SK-N-SH treated with all-trans-retinoic acid at 6 μM for 48 hours (cell line): ENCODE results near the gene CACNA1C.

Experiments
- ATAC-seq: fragments of 200-7000 bp; cut with Tn5 transposase; 3 replicates; pipeline ENCODE4 v1.9.1; 2020; ENCODE audit warnings: mild to moderate bottlenecking, moderate library complexity
- ARNTL ChIP-seq: fragments of 450-650 bp; formaldehyde crosslinking; IDR thresholded peaks from 2 replicates; pipeline ENCODE4 v1.5.0; 2020; ENCODE audit warnings: low read depth, mild to moderate bottlenecking, moderate library complexity, borderline replicate concordance
- BACH2 ChIP-seq: fragments of 250-450 bp; sonication (Bioruptor Pico); IDR thresholded peaks from 2 replicates; pipeline ENCODE4 v1.9.0; 2021; ENCODE audit warnings: mild to moderate bottlenecking, borderline replicate concordance
- CSDC2 ChIP-seq: fragments of 250-450 bp; sonication (Bioruptor Pico); IDR thresholded peaks from 2 replicates; pipeline ENCODE4 v1.5.0; 2020; ENCODE audit warnings: mild to moderate bottlenecking, moderate library complexity
- ESRRG ChIP-seq: fragments of 250-450 bp; sonication (Bioruptor Pico); IDR thresholded peaks from 2 replicates; pipeline ENCODE4 v1.6.1; 2021; ENCODE audit warnings: mild to moderate bottlenecking
- GLIS3 ChIP-seq: fragments of 250-450 bp; sonication (Bioruptor Pico); IDR thresholded peaks from 2 replicates; pipeline ENCODE4 v1.5.0; 2020; ENCODE audit warnings: mild to moderate bottlenecking, moderate library complexity
- ISL1 ChIP-seq: fragments of 250-450 bp; sonication (Bioruptor Pico); IDR thresholded peaks from 2 replicates; pipeline ENCODE4 v2.1.2; 2022; ENCODE audit warnings: mild to moderate bottlenecking, moderate library complexity
- OSR1 ChIP-seq: fragments of 250-450 bp; sonication (Bioruptor Pico); IDR thresholded peaks from 2 replicates; pipeline ENCODE4 v1.8.0; 2022; ENCODE audit warnings: moderate library complexity, mild to moderate bottlenecking, inconsistent platforms
- PPARA ChIP-seq: fragments of 250-450 bp; sonication (Bioruptor Pico); IDR thresholded peaks from 2 replicates; pipeline ENCODE4 v1.5.0; 2020; ENCODE audit warnings: mild to moderate bottlenecking, borderline replicate concordance
- RARB ChIP-seq: fragments of 250-450 bp; sonication (Bioruptor Pico); IDR thresholded peaks from 2 replicates; pipeline ENCODE4 v1.8.0; 2021; ENCODE audit warnings: mild to moderate bottlenecking, moderate library complexity
- SNAI2 ChIP-seq: fragments of 250-450 bp; sonication (Bioruptor Pico); IDR thresholded peaks from 2 replicates; pipeline ENCODE4 v1.5.0; 2020; ENCODE audit warnings: mild to moderate bottlenecking, moderate library complexity
- ZC3H10 ChIP-seq: fragments of 250-450 bp; sonication (Bioruptor Pico); IDR thresholded peaks from 2 replicates; pipeline ENCODE4 v1.5.1; 2021; ENCODE audit warnings: mild to moderate bottlenecking, moderate library complexity
- ZFP3 ChIP-seq: fragments of 250-450 bp; sonication (Bioruptor Pico); IDR thresholded peaks from 2 replicates; pipeline ENCODE4 v1.5.0; 2020; ENCODE audit warnings: mild to moderate bottlenecking, moderate library complexity
- ZNF565 ChIP-seq: fragments of 450-650 bp; formaldehyde crosslinking; conservative IDR thresholded peaks from 2 replicates; pipeline ENCODE4 v1.5.0; 2020; ENCODE audit warnings: low read depth, mild to moderate bottlenecking, moderate library complexity
- TF ChIP-seq, protein P1 (sequence below): fragments of 250-450 bp; sonication (Bioruptor Pico); IDR thresholded peaks from 2 replicates; pipeline ENCODE4 v1.5.1; 2020; ENCODE audit warnings: low read depth, mild to moderate bottlenecking, moderate library complexity
- TF ChIP-seq, protein P2 (sequence below): fragments of 250-450 bp; sonication (Bioruptor Pico); IDR thresholded peaks from 2 replicates; pipeline ENCODE4 v1.5.1; 2021; ENCODE audit warnings: mild to moderate bottlenecking, moderate library complexity
- TF ChIP-seq, protein P3 (sequence below): fragments of 250-450 bp; sonication (Bioruptor Pico); IDR thresholded peaks from 2 replicates; pipeline ENCODE4 v1.5.0; 2020; ENCODE audit warnings: mild to moderate bottlenecking, moderate library complexity
- TF ChIP-seq, protein P4 (sequence below): fragments of 250-450 bp; sonication (Bioruptor Pico); IDR thresholded peaks from 2 replicates; pipeline ENCODE4 v1.8.0; 2020; ENCODE audit warnings: mild to moderate bottlenecking, moderate library complexity, borderline replicate concordance

The CACNA1C gene

DNA sequence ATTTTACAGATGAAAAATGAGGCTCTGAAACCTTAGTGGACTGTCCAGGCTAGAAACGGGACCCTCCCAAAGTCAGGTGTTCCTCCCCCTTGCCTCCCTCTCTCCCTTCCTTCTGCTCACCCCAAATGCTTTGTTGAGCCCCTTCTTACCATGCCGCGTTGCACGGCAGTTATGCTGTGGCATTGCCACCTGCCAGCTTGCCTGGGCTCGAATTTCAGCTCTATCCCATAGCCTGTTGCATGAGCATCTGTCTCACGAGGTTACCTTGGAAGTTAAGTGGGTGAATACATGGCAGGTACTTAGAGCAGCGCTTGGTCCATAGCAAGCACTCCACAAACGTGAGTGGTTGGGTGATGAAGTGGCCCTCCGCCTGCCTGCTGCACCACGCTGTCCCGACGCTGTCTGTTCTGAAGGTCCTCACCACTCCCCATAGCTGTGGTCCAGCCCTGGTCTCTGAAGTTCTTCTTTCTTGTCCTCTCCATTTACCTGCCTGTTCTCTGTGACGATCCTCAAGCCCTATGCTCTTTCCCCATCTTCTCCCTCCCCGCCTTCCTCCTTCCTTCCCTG, 269.9 kb downstream of the CACNA1C start:
- ATAC-seq: no peak
- TF ChIP-seq ZC3H10 (CRISPR knock-in tag): no peak

DNA sequence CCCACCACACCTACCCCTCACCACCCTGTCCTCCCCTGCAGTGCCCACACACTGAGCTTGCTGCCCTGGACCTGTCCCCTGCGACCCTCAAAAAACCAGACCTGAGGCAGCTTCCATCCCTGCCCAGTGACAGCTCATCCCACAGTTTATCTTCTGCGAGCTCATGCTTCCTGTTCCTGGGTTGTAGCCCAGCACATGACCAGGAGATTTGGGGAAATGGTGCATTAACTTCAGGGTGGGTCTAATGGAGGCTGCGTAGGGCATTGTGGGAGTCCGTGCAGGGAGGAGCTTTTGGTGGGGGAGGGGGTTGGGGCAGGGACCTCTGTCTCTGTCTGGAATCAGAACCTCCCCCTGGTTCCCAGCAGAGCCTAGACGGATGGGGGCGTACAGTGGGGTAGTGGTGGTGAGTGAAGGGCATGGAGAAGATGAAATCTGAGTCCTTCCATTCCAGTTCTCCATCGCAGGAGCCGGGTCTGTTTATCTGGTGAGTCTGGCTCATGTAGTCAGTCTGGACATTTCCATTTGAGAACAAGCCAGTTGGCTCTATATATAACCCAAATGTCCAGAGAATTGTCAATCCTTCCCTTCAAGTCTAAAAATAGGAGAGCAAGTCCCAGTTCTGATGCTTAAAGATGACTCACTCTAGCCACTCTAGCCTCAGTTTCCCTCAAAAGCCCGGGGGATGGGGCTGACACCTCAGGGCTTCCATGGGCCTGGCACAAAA, 270.9 kb downstream of the CACNA1C start:
- TF ChIP-seq RARB (CRISPR knock-in tag): no peak
- no peak for TF ChIP-seq ISL1 (CRISPR knock-in tag)
- TF ChIP-seq CSDC2 (CRISPR knock-in tag): no peak
- TF ChIP-seq, protein P1, sequence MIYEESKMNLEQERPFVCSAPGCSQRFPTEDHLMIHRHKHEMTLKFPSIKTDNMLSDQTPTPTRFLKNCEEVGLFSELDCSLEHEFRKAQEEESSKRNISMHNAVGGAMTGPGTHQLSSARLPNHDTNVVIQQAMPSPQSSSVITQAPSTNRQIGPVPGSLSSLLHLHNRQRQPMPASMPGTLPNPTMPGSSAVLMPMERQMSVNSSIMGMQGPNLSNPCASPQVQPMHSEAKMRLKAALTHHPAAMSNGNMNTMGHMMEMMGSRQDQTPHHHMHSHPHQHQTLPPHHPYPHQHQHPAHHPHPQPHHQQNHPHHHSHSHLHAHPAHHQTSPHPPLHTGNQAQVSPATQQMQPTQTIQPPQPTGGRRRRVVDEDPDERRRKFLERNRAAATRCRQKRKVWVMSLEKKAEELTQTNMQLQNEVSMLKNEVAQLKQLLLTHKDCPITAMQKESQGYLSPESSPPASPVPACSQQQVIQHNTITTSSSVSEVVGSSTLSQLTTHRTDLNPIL (CRISPR knock-in tag): no peak
- TF ChIP-seq ZFP3 (CRISPR knock-in tag): no peak
- no peak for ATAC-seq

DNA sequence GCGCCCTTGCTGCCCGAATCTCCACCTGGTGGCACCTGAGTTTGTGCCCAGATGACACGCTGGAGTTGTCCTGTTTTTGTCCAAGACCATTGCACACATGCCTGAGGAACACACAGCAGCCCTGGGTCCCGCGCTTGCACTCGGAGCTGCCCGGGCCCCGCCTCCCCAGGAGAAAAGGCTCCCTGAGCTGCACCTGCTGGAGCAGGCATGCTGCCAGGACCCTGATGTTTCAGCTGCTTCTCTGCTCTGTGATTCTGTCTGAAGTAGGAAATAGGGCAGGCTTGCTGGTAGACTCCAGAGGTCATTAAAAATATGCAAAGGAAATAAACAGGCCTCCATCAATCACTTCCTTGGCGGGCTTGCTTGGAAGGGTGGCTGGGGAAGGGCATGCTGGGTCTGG, 271.6 kb downstream of the CACNA1C start:
- no peak for ATAC-seq
- TF ChIP-seq ARNTL (CRISPR knock-in tag) (no peak), PPARA (CRISPR knock-in tag) (no peak)

DNA sequence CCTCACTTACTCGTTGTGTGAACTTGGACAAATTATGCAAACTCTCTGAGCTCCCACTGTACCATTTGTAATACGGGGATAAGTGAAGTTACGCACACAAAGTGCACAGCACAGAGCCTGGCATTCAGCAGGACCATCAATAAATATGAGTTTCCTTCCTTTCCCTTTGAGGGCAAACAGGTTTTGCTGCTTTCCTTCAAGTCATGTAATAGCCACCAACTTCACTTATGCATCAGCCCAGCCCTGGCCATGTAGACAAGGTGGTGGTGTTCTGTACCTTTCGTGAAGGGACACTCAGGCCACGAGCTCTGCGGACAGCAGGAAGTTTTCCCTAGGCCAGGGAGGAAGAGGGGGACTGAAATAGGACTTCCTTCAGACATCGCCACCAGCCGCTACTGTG, 272.7 kb downstream of the CACNA1C start:
- no peak for ATAC-seq

More for the DNA sequence above, 272.7 kb downstream of the CACNA1C start:
- no peak for TF ChIP-seq GLIS3
- no peak for TF ChIP-seq PPARA (CRISPR knock-in tag)
- TF ChIP-seq, protein P2, sequence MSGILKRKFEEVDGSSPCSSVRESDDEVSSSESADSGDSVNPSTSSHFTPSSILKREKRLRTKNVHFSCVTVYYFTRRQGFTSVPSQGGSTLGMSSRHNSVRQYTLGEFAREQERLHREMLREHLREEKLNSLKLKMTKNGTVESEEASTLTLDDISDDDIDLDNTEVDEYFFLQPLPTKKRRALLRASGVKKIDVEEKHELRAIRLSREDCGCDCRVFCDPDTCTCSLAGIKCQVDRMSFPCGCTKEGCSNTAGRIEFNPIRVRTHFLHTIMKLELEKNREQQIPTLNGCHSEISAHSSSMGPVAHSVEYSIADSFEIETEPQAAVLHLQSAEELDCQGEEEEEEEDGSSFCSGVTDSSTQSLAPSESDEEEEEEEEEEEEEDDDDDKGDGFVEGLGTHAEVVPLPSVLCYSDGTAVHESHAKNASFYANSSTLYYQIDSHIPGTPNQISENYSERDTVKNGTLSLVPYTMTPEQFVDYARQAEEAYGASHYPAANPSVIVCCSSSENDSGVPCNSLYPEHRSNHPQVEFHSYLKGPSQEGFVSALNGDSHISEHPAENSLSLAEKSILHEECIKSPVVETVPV: no peak
- TF ChIP-seq RARB (CRISPR knock-in tag): no peak
- TF ChIP-seq ZNF565 (CRISPR knock-in tag): no peak
- TF ChIP-seq BACH2 (CRISPR knock-in tag): no peak
- no peak for TF ChIP-seq ZFP3 (CRISPR knock-in tag)
- TF ChIP-seq, protein P3, sequence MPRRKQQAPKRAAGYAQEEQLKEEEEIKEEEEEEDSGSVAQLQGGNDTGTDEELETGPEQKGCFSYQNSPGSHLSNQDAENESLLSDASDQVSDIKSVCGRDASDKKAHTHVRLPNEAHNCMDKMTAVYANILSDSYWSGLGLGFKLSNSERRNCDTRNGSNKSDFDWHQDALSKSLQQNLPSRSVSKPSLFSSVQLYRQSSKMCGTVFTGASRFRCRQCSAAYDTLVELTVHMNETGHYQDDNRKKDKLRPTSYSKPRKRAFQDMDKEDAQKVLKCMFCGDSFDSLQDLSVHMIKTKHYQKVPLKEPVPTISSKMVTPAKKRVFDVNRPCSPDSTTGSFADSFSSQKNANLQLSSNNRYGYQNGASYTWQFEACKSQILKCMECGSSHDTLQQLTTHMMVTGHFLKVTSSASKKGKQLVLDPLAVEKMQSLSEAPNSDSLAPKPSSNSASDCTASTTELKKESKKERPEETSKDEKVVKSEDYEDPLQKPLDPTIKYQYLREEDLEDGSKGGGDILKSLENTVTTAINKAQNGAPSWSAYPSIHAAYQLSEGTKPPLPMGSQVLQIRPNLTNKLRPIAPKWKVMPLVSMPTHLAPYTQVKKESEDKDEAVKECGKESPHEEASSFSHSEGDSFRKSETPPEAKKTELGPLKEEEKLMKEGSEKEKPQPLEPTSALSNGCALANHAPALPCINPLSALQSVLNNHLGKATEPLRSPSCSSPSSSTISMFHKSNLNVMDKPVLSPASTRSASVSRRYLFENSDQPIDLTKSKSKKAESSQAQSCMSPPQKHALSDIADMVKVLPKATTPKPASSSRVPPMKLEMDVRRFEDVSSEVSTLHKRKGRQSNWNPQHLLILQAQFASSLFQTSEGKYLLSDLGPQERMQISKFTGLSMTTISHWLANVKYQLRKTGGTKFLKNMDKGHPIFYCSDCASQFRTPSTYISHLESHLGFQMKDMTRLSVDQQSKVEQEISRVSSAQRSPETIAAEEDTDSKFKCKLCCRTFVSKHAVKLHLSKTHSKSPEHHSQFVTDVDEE (CRISPR knock-in tag): no peak
- no peak for TF ChIP-seq ESRRG (CRISPR knock-in tag)
- no peak for TF ChIP-seq ARNTL (CRISPR knock-in tag)
- no peak for TF ChIP-seq ZC3H10 (CRISPR knock-in tag)
- TF ChIP-seq SNAI2 (CRISPR knock-in tag): no peak
- TF ChIP-seq, protein P4, sequence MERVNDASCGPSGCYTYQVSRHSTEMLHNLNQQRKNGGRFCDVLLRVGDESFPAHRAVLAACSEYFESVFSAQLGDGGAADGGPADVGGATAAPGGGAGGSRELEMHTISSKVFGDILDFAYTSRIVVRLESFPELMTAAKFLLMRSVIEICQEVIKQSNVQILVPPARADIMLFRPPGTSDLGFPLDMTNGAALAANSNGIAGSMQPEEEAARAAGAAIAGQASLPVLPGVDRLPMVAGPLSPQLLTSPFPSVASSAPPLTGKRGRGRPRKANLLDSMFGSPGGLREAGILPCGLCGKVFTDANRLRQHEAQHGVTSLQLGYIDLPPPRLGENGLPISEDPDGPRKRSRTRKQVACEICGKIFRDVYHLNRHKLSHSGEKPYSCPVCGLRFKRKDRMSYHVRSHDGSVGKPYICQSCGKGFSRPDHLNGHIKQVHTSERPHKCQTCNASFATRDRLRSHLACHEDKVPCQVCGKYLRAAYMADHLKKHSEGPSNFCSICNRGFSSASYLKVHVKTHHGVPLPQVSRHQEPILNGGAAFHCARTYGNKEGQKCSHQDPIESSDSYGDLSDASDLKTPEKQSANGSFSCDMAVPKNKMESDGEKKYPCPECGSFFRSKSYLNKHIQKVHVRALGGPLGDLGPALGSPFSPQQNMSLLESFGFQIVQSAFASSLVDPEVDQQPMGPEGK (CRISPR knock-in tag): no peak
- no peak for TF ChIP-seq OSR1 (CRISPR knock-in tag)
- TF ChIP-seq, protein P1 (CRISPR knock-in tag): no peak
- TF ChIP-seq ISL1 (CRISPR knock-in tag): no peak
- no peak for TF ChIP-seq CSDC2 (CRISPR knock-in tag)
